HG02610 (cell line): Measurements from ENCODE around the gene FGR.

Experiments used
- ATAC-seq: cut with Tn5 transposase; IDR thresholded peaks from one replicate; pipeline ENCODE4 v1.9.1; 2021; ENCODE audit warnings: mild to moderate bottlenecking, moderate library complexity; ENCODE audit not compliant: unreplicated experiment

Gene FGR

DNA sequence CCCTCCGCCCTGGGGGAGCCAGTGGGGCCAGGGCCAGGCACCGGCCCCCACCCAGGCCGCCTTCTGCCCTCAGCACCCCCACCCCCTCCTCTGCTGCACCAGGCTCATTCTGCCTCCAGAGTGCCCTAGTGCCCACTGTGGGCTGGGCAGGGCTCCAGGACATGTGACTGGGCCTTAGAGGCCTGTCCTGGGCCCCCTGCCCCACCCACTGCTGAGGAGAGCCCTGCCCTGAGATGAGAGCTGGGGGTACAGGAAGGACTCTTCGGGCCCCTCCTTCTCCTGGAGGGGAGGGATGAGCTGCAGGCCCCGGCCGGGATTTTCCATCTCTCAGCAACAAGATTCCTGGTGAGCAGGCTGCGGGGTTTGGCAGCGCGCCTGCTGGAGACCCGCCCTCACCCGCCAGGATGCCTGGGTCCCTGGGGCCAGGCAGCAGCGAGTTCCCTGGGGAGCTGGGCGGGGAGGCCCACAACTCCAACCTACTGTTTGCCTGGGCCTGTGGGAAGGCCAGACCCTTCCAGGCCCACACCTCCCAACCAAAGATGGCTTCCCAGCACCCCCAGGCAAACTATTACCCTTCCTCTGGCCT is 45.1 kb downstream of the FGR start:
- ATAC-seq = no peak

DNA sequence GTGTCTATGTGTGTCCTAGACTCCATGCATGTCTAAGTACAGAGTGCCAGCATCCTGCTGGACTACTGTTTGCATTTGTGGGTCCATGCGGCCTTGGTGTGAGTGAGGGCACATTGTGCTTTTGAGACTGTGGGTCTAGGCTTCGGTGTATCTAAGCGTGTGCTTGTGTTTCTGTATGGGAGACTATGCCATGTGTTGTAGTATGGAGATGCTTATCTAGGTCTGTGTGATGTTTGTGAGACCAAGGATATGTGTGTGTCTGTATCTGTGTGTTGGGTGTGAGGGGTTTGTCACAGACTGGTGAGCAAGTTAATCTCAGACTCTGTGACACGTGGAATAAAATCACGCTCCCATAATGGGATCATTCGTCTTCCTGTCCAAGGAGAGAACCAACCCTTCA is 45.5 kb downstream of the FGR start:
- ATAC-seq = no peak

DNA sequence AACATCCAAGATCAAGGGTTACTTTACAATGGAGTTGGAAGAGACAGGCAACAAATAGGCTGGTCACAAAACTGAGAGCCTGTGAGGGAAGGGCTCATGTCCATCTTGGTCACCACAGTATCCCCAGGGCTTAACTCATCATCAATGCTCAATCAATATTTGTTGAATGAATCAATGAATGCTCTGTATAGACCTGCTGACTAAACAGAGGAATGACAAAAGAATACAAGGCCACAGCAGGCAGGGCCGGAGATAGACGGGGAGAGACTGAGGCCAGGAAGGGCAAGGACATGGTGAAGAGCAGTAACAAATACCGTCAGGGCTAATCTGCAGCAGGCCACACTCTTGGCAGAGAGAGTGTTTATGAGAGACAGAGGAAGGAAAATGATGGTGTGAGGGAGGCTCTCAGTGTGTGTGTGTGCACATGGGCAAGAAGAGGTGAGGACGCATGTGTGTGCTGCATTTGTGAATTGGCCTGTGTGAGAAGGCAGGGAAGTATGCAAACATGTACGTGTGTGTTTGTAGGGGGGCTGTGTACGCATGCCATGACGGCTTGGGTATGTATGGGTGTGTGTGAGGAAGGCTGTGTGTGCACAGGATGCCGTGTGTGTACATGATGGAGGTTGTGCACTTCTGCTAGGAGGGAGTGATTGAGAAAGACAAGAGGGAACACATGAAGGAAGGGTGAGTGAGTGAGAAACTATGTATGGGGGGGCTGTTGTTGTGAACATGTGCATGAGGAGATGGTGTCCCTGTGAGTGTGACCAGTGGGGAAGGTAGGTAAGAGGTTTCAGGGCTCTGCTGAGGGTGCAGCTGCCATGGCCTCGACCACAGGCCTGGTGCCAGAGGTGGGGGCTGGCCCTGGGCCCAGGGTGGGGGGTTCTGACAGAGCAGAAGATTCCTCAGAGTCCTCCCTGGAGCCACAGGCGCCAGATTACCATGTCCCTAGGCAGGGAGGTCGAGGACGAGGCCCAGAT is 46.4 kb downstream of the FGR start:
- no peak for ATAC-seq

DNA sequence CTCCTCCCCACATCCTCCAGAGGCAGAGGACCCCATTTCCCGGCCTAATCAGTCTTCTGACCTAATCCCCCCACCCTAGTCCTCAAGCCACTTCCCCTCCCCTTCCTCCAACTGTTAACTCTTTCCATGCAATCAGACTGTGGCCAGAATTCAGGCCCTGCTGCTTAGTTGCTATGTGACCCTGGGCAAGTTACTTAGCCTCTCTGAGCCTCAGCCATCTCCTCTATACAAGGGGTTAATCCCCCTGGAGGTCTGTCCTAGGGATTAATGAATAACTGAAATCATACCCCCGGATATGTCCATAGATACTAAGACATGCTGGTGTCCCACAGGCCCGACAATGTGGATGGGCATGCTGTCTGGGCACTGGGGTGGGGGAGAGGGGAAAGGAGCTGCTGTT is 49.3 kb downstream of the FGR start:
- ATAC-seq = no peak

DNA sequence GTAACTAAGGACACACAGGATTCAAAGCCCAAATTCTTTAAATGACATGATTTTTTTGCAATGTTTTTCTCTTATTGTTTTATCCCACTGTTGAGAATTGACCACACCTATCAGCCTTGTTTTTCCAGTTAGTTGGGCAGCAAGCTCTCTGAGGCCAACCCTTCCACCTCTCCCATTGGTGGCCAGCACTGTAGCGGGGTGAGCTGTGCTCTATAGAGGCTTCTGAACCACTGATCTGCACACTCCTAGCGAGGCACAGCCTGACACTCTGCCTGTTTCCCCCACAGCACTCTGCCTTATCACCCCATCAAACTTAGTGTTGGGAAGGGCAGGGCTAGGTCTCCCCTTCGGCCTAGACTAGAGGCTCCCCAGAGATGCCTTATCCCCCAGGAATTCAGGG is 50.5 kb downstream of the FGR start:
- no peak for ATAC-seq

DNA sequence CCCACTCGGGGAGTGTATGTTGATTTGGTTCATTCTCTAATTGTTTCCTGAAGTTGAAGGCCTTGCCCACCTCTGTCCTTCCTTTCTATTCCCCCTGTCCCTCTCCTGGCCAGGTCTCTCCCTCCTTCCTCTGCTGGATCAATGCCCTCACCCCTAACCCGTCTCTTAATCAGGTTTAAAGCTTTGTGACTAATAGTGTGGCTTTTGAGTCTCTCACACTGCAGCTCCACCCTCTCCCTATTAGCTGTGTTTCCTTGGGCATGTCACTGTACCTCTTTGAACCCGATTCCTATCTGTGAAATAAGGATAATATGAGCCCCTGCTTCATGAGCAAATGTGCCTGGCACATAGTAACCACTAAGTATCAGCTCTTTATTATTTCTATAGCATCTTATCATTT is 51.5 kb downstream of the FGR start:
- no peak for ATAC-seq

- ATAC-seq = no peak
Measured at GRCh38 chr1:27581823-27582243, 53.2 kb downstream of the FGR start.

DNA sequence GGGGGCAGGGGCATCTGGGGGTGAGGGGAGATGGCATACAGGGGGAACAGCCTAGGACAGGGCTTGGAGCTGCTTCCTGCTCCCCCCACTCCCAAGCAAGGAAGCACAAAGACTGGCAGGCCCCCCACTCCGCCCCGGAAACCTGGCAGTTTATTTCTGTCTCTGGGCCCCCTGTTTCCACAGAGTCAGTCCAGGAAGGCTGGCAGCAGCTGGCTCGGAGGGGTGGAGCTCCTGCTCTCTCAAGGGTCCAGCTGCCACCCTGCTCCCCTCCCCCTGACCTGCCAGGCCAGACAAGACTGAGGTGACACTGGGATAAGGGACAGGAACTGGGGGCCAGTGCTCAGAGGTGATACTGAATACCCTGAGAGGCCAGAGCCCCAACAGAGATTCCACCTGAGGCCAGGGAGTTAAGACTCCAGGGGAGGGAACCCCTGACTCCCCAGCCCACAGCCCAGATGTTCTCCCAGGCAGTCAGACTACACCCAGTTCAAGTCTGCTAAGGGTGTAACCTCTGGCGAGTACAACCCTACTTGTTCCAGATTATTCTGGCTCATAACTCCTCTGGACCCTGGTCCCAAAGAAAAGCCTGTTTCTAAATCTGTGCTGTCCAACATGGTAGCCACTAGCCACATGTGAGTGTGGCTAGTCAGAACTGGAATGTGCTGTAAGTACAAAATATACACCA is 57.3 kb downstream of the FGR start:
- no peak for ATAC-seq

DNA sequence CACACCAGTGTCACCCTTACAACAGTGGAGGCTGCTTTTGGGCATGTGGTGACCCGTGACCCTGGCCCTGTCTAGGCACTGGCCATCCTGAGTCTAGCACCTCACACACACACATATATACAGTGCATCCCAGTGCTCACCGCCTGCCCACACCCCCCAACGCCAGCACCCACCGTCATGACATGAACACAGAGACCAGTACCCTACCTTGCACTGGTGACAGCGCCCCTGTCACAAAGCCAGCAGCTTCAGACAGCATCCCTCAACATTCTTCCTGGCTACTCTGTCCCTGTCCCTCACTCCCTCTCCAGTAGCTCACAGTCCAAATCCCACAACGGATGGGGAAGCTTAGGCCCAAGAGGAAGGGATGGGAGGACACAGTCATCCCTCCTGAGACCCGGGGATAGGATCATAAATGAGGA is 58.2 kb downstream of the FGR start:
- ATAC-seq = no peak

GRCh38 chr1:27575840-27576331 is 59.1 kb downstream of the FGR start:
- ATAC-seq = no peak

DNA sequence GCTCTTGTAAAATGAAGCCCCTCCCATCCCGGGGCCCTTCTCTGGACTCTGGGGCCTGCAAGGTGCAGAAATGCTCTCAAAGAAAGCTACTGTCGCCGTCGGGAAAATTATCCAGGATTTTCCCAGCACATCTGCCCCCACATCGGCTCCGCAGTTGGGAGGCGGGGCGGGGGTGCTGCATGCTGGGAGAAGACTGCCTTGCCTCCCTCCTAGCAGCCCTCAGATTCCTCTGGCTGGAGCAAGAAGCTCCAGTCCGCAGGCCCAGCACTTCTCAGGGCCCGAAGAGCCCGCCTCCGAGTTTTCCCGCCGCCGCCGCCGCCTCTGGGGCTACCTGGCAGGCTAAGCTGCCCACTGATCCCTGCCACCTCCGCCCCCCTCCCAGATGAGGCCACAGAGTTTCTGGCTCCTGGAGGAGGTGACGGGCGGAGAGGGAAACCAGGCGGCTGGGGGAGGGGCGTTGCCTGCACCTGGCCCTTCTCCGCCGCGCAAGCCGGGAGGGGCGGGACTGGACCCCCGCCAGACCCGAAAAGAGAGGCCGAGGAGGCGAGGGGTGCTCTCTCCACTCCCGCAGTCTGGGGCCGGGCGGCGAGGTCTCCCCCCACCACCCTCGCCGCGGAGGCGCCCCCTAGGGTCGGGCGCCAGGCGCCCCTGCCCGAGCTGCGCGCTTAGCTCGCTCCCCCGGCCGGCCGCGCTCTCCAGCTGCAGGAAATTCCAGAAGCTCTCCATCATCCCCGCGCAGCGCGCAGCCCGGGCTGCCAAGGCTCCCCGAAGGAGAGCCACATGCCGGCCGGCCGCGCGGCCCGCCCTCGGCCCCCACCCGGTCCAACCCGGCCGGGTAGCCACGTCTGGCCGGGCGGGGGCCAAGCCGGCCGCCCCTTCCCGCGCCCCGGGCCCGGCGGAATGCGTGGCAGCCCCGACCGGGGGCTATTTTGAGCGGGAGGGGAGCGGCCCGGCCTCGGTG is 59.8 kb downstream of the FGR start:
- no peak for ATAC-seq

DNA sequence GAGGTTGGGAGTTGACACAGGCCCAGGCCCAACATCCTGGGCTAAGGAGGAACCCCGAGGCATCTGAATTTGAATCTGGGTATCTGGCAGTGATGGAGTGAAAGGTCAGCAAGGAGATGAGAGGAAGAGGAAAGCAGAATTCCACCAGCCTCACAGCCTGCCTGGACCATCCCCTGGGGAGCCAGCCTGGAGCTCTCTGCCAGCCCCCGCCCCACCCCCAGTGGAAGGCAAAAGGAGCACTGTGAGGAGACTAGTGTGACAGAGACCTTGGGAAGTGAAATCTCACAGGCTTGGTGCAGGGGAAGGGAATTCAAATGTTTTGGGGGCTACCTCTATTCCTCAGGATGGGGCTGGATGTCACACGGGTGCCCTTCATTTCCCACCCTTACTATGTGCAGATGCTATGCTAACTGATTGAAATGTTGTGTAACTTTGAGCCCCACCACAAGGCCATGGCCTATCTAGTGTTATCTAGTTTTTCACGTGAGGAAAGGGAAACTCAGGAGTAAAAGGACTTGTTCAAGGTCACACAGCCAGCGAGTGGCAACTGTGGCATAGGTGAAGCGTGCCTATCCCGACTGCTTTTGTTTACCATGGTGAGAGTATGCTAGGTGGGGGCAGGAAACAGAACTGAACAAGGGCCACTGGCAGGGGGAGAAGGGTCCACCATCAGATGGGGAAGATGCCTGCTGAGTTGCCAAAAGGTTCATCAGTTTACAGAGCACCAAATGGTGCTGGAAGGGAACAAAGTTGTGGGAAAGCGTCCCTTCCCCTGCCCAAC is 60.8 kb downstream of the FGR start:
- ATAC-seq = no peak

- no peak for ATAC-seq
Measured at GRCh38 chr1:27572679-27573426, 62.1 kb downstream of the FGR start.

GRCh38 chr1:27572019-27572678 is 62.8 kb downstream of the FGR start:
- no peak for ATAC-seq

DNA sequence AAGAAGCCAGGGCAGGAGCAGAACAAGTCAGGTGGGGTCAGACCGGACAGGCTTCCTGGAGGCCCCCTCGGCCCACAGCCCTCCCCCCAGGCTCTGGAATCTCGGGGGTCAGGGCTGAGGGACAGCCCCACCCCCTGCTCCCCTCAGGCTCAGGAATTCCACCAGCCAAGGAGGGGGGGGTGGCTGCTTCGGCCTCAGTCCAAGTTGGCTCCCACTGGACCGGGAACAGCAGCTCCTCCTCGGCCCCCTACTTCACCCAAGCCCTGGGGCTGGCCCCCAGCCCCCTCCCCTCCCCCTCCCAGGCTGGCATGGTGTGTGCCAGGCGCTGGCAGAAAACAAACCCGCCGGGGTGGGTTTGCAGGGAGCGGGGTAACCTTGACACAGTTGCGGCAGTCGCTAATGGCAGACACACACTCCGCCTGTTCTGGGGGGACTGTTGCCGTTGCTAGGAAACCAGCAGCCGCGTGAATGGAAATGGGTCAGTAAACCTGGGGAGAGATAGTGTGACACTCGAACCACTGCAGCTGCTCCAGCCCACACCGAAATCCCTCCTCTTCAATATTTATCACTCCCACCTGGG is 63.5 kb downstream of the FGR start:
- ATAC-seq = no peak

DNA sequence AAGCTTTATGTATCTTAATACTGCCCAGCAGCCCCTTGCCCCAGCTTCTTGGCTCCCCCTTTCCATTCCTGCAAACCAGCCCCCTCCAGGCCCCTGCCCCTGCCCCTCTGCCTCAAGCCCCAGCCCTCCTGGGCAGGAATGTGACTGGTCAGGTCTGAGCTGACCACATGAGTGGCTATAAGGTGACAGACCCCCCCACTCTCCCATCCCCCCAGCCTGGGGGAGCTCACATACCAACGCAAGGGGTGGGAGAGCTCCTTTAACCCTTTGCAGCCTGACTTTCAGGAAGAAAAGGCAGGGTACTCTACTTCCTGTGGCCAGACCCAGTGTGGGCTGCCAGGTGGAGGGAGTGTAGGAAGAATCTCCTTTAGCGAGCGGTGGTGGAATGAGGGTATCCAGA is 64.2 kb downstream of the FGR start:
- ATAC-seq = no peak

- no peak for ATAC-seq
Measured at GRCh38 chr1:27570356-27570755, 64.6 kb downstream of the FGR start.
